Uterus (tissue), 2 donors: Measurements from ENCODE around the gene YBX3.

Experiments used
- POLR2A ChIP-seq, 2 donors: fragments of 450-650 bp; IDR thresholded peaks; one replicate each; pipeline ENCODE4 v1.6.1; 2016; ENCODE audit warnings: antibody characterized with exemption in 2 of 2, mild to moderate bottlenecking in 1 of 2, moderate library complexity in 1 of 2
- TF ChIP-seq, protein P1 (sequence below), 4 experiments: fragments of 200-600 bp in 2 of 4; fragments of 450-650 bp in 2 of 4; sonication (generic) in 2 of 4; IDR thresholded peaks; one replicate each; pipeline ENCODE4 v1.5.1; 2016 to 2019; ENCODE audit warnings: antibody characterized with exemption in 4 of 4, mild to moderate bottlenecking in 2 of 4, moderate library complexity in 1 of 4

DNA sequence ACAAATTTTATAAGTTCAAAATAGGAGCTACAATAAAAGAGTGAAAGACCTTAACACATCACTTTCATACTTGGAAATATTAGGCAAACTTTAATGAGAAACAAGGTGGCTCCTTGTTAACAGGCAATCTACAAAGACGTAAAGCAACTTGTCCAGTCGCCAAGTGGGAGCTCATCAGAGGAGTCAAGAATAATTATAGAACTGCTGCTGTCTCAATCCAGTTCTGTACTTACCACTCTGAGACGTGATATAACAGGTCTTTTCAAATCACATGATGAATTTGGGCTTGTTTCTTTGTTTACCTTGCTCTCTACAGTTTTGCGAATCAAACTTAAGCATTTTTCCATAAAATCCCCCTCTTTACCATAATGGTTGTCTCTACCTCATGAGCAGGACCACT lies 3.6 kb downstream of the YBX3 start:
- TF ChIP-seq, protein P1, sequence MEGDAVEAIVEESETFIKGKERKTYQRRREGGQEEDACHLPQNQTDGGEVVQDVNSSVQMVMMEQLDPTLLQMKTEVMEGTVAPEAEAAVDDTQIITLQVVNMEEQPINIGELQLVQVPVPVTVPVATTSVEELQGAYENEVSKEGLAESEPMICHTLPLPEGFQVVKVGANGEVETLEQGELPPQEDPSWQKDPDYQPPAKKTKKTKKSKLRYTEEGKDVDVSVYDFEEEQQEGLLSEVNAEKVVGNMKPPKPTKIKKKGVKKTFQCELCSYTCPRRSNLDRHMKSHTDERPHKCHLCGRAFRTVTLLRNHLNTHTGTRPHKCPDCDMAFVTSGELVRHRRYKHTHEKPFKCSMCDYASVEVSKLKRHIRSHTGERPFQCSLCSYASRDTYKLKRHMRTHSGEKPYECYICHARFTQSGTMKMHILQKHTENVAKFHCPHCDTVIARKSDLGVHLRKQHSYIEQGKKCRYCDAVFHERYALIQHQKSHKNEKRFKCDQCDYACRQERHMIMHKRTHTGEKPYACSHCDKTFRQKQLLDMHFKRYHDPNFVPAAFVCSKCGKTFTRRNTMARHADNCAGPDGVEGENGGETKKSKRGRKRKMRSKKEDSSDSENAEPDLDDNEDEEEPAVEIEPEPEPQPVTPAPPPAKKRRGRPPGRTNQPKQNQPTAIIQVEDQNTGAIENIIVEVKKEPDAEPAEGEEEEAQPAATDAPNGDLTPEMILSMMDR (IDR thresholded peaks at IDR 0.05) = no peak
- no peak for TF ChIP-seq POLR2A (IDR thresholded peaks at IDR 0.05)
